ENCODE results near the gene LRRC43.

The LRRC43 gene

GRCh38 chr12:122206976-122207375 lies 24.1 kb downstream of the LRRC43 start:
- Histone ChIP-seq H3K36me3 (ENCODE audit: control insufficient read depth, insufficient read depth, low read length) (peaks cover 5% of the 10 kb centered on the region), H3K27ac (ENCODE audit: low read depth, low read length) (no peak overlapping the region)

GRCh38 chr12:122207391-122207790 lies 24.5 kb downstream of the LRRC43 start:
- Histone ChIP-seq H3K79me2 (ENCODE audit: control insufficient read depth, insufficient read depth, low read length) (no peaks in the 10 kb centered on the region), H3K23ac (ENCODE audit: low read length) (no peak overlapping the region), H3K9ac (ENCODE audit: low read length) (no peak overlapping the region), H3K4me1 (ENCODE audit: control insufficient read depth, low read depth, low read length) (no peaks in the 10 kb centered on the region), H4K8ac (ENCODE audit: low read depth, low read length) (no peak overlapping the region), H3K18ac (ENCODE audit: low read length) (no peak overlapping the region), H3K79me1 (ENCODE audit: low read length) (no peaks in the 10 kb centered on the region), H4K5ac (ENCODE audit: low read length) (no peak overlapping the region), H2AK5ac (ENCODE audit: low read length) (no peak overlapping the region), H3K36me3 (ENCODE audit: control insufficient read depth, insufficient read depth, low read length) (peaks cover 5% of the 10 kb centered on the region), H3K4ac (ENCODE audit: low read depth, low read length) (no peak overlapping the region), H2BK120ac (ENCODE audit: low read depth, low read length) (no peak overlapping the region), H2BK15ac (replicated peaks; ENCODE audit: low read depth) (no peak overlapping the region), H3K56ac (ENCODE audit: low read length) (no peak overlapping the region), H3K4me2 (ENCODE audit: low read length) (no peak overlapping the region), H3K4me3 (ENCODE audit: low read length) (no peak overlapping the region), H2BK5ac (ENCODE audit: low read length) (no peak overlapping the region), H3K27ac (ENCODE audit: low read depth, low read length) (no peak overlapping the region), H3K27me3 (ENCODE audit: insufficient read depth, low read length, poor library complexity) (peaks cover 3% of the 10 kb centered on the region)
- DNase-seq: no peak
- no CpG with 5 or more reads among the region's 8 CpGs for WGBS (ENCODE audit: extremely low coverage, insufficient coverage, low lambda C conversion rate)

More at GRCh38 chr12:122206976-122207375, 24.1 kb downstream of the LRRC43 start:
- Histone ChIP-seq H3K4me3 (ENCODE audit: low read length) (no peak overlapping the region), H3K4me1 (ENCODE audit: control insufficient read depth, low read depth, low read length) (no peaks in the 10 kb centered on the region), H2BK5ac (ENCODE audit: low read length) (no peak overlapping the region), H3K56ac (ENCODE audit: low read length) (no peak overlapping the region), H4K8ac (ENCODE audit: low read depth, low read length) (no peak overlapping the region), H3K27me3 (ENCODE audit: insufficient read depth, low read length, poor library complexity) (peaks cover 3% of the 10 kb centered on the region), H3K23ac (ENCODE audit: low read length) (no peak overlapping the region), H3K9ac (ENCODE audit: low read length) (no peak overlapping the region), H3K79me2 (ENCODE audit: control insufficient read depth, insufficient read depth, low read length) (no peaks in the 10 kb centered on the region), H2BK120ac (ENCODE audit: low read depth, low read length) (no peak overlapping the region), H2BK15ac (replicated peaks; ENCODE audit: low read depth) (no peak overlapping the region), H3K18ac (ENCODE audit: low read length) (no peak overlapping the region), H3K4me2 (ENCODE audit: low read length) (no peak overlapping the region), H3K4ac (ENCODE audit: low read depth, low read length) (no peak overlapping the region), H4K5ac (ENCODE audit: low read length) (no peak overlapping the region), H3K79me1 (ENCODE audit: low read length) (no peaks in the 10 kb centered on the region), H2AK5ac (ENCODE audit: low read length) (no peak overlapping the region)
- WGBS (ENCODE audit: extremely low coverage, insufficient coverage, low lambda C conversion rate): no CpG with 5 or more reads among the region's 8 CpGs
- DNase-seq: no peak

DNA sequence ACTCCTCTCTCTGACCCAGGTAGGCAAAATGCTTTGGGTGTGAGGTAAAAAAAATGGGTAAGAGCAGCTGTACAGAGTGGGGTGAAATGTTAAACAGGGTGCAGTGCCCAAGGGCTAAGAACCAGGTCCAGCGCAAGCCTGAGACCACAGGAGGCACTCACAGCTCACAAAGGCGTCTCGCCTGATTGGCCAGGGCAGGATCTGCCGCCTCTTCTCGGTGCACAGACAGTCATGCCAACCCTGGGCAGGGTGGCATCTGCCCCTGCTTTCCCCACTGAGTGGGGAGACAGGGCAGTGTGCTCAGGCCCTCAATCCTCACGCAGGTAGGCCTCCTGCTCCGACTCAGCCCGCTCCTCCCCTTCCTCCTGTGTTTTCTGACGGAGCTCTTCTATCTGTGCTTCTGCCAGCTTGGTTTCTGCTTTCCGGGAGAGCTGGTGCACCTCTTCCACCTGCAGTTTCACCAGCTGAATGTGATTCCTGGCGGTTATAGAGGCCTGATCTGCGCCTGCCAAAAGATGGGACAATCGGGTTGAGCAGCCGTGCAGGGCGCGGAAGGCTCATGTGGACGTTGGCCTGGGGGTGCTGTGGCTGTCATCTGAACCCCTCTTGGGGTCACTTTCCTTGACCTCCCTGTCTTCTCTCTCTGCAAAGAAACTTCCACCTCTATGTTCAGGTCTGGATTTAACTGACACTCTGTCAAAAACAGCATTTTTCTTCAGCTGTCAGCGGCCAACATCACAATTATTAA lies 25.3 kb downstream of the LRRC43 start:
- Histone ChIP-seq H3K18ac (ENCODE audit: low read length) (no peak overlapping the region), H3K79me1 (ENCODE audit: low read length) (no peaks in the 10 kb centered on the region), H4K5ac (ENCODE audit: low read length) (no peak overlapping the region), H2BK15ac (replicated peaks; ENCODE audit: low read depth) (no peak overlapping the region), H3K4ac (ENCODE audit: low read depth, low read length) (no peak overlapping the region), H3K4me3 (ENCODE audit: low read length) (no peak overlapping the region), H3K36me3 (ENCODE audit: control insufficient read depth, insufficient read depth, low read length) (peaks cover 6% of the 10 kb centered on the region), H3K9ac (ENCODE audit: low read length) (no peak overlapping the region), H2BK5ac (ENCODE audit: low read length) (no peak overlapping the region), H3K27ac (ENCODE audit: low read depth, low read length) (no peak overlapping the region), H3K23ac (ENCODE audit: low read length) (no peak overlapping the region), H4K8ac (ENCODE audit: low read depth, low read length) (no peak overlapping the region), H2BK120ac (ENCODE audit: low read depth, low read length) (no peak overlapping the region), H3K56ac (ENCODE audit: low read length) (no peak overlapping the region), H3K4me2 (ENCODE audit: low read length) (no peak overlapping the region), H3K27me3 (ENCODE audit: insufficient read depth, low read length, poor library complexity) (peaks cover 3% of the 10 kb centered on the region), H2AK5ac (ENCODE audit: low read length) (no peak overlapping the region), H3K4me1 (ENCODE audit: control insufficient read depth, low read depth, low read length) (no peaks in the 10 kb centered on the region), H3K79me2 (ENCODE audit: control insufficient read depth, insufficient read depth, low read length) (no peaks in the 10 kb centered on the region)
- DNase-seq: no peak
- WGBS (ENCODE audit: extremely low coverage, insufficient coverage, low lambda C conversion rate): no CpG with 5 or more reads among the region's 18 CpGs

DNA sequence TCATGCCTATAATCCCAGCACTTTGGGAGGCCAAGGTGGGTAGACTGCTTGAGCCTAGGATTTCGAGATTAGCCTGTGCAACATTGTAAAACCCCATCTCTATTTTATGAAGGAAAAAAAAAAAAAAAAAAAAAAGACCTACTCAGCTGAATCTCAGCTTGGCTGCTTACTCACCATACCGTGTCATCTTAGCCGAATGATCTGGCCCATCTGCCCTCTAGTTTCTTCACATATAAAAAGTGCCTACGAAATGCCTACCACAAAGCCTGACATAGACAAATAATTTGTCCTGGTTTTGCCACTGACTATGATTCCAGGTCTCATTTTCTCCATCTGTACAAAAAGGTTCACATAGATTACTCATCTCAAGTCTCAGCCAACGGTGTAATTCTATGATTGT lies 32.8 kb downstream of the LRRC43 start:
- Histone ChIP-seq H4K8ac (ENCODE audit: low read depth, low read length) (no peak overlapping the region), H3K4me1 (ENCODE audit: control insufficient read depth, low read depth, low read length) (no peaks in the 10 kb centered on the region), H2BK120ac (ENCODE audit: low read depth, low read length) (no peak overlapping the region), H2AK5ac (ENCODE audit: low read length) (no peak overlapping the region), H3K27ac (ENCODE audit: low read depth, low read length) (no peak overlapping the region), H3K9ac (ENCODE audit: low read length) (no peak overlapping the region), H2BK15ac (replicated peaks; ENCODE audit: low read depth) (no peak overlapping the region), H3K79me1 (ENCODE audit: low read length) (no peaks in the 10 kb centered on the region), H3K56ac (ENCODE audit: low read length) (no peak overlapping the region), H4K5ac (ENCODE audit: low read length) (no peak overlapping the region), H3K79me2 (ENCODE audit: control insufficient read depth, insufficient read depth, low read length) (no peaks in the 10 kb centered on the region), H3K23ac (ENCODE audit: low read length) (no peak overlapping the region), H3K36me3 (ENCODE audit: control insufficient read depth, insufficient read depth, low read length) (peaks cover 3% of the 10 kb centered on the region), H3K4me3 (ENCODE audit: low read length) (no peak overlapping the region), H3K4me2 (ENCODE audit: low read length) (no peak overlapping the region), H2BK5ac (ENCODE audit: low read length) (no peak overlapping the region), H3K27me3 (ENCODE audit: insufficient read depth, low read length, poor library complexity) (no peaks in the 10 kb centered on the region), H3K18ac (ENCODE audit: low read length) (no peak overlapping the region), H3K4ac (ENCODE audit: low read depth, low read length) (no peak overlapping the region)
- WGBS (ENCODE audit: extremely low coverage, insufficient coverage, low lambda C conversion rate): no CpG with 5 or more reads among the region's 5 CpGs
- DNase-seq: no peak

DNA sequence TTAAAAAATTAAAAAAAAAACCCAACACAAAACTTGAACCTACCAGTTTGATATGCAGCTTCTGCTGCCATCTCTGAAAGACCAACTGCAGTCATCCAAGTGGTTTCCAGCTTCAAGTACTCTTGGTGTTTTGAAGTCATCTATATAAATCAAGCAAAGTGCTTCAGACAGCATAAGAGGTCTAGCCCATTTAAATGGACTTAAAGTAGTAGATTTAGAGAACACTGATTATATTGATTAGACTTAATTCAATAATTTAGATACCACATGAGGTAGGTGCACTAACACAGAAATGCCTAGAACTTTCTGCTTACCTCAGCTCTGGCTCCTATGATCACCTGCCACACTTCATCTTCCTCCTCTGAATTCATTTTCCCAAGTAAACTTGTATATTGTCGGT lies 33.5 kb downstream of the LRRC43 start:
- Histone ChIP-seq H2BK15ac (replicated peaks; ENCODE audit: low read depth) (no peak overlapping the region), H3K4me3 (ENCODE audit: low read length) (no peak overlapping the region), H3K18ac (ENCODE audit: low read length) (no peak overlapping the region), H3K23ac (ENCODE audit: low read length) (no peak overlapping the region), H4K8ac (ENCODE audit: low read depth, low read length) (no peak overlapping the region), H2BK120ac (ENCODE audit: low read depth, low read length) (no peak overlapping the region), H4K5ac (ENCODE audit: low read length) (no peak overlapping the region), H3K4ac (ENCODE audit: low read depth, low read length) (no peak overlapping the region), H3K27me3 (ENCODE audit: insufficient read depth, low read length, poor library complexity) (no peaks in the 10 kb centered on the region), H3K56ac (ENCODE audit: low read length) (no peak overlapping the region), H3K79me1 (ENCODE audit: low read length) (peaks cover 2% of the 10 kb centered on the region), H3K27ac (ENCODE audit: low read depth, low read length) (no peak overlapping the region), H3K36me3 (ENCODE audit: control insufficient read depth, insufficient read depth, low read length) (peaks cover 3% of the 10 kb centered on the region), H2BK5ac (ENCODE audit: low read length) (no peak overlapping the region), H3K9ac (ENCODE audit: low read length) (no peak overlapping the region), H3K4me1 (ENCODE audit: control insufficient read depth, low read depth, low read length) (no peaks in the 10 kb centered on the region), H2AK5ac (ENCODE audit: low read length) (no peak overlapping the region), H3K4me2 (ENCODE audit: low read length) (no peak overlapping the region), H3K79me2 (ENCODE audit: control insufficient read depth, insufficient read depth, low read length) (peaks cover 4% of the 10 kb centered on the region)
- no peak for DNase-seq
- no CpG with 5 or more reads among the region's 1 CpG for WGBS (ENCODE audit: extremely low coverage, insufficient coverage, low lambda C conversion rate)

All from mesendoderm (in vitro differentiated cells).